Right hindlimb (tissue), 1 donor: ENCODE results near the gene PXDC1.
"Not testable (repeated sequence)": the region's sequence is repeated elsewhere in the genome, so short reads cannot be mapped to it uniquely, and the experiment has no call there.

ENCODE experiments used
- DNase-seq: peaks from one replicate; pipeline ENCODE4 v3.0.0-alpha.2; 2018

The PXDC1 gene

GRCh38 chr6:3782876-3783832, 31.6 kb upstream of the PXDC1 start:
- no peak for DNase-seq

DNA sequence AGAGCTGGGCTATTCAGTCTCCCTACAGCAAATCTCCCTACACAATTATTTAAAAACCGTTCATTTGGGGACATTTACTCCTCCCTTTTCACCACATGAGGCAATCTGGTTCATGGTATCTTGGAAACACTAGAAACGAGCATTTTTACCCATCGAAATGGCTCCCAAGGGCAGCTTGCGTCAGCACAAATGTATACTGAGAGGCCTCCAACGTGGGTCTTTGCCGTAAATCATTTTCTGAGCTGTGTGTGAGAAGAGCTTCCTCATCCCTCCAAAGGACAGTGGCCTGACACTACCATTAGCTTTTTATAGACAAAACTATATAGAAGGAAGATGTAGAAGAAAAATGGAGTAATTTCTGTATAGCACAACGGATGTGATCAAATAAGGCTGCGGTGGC, 30.0 kb upstream of the PXDC1 start:
- DNase-seq, result no peak

DNA sequence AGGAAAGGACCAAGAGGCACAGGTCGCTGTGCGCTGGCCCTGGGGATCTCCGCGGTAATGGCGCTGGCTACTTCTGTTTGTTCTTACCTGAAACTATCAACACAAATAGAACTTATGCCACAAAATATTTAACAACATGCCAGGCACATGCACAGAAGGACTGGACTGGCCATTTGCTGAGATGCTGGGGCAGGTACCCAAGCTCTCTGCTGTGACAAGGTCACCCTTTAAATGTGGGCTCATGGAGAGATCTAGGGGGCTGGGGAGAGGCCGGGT, 28.0 kb upstream of the PXDC1 start:
- no peak for DNase-seq

GRCh38 chr6:3778701-3779573, 27.4 kb upstream of the PXDC1 start:
- no peak for DNase-seq

- DNase-seq, result no peak
These were observed 26.4 kb upstream of the PXDC1 start for GRCh38 chr6:3777730-3778461.

GRCh38 chr6:3776881-3777507, 25.5 kb upstream of the PXDC1 start:
- DNase-seq, result no peak

DNA sequence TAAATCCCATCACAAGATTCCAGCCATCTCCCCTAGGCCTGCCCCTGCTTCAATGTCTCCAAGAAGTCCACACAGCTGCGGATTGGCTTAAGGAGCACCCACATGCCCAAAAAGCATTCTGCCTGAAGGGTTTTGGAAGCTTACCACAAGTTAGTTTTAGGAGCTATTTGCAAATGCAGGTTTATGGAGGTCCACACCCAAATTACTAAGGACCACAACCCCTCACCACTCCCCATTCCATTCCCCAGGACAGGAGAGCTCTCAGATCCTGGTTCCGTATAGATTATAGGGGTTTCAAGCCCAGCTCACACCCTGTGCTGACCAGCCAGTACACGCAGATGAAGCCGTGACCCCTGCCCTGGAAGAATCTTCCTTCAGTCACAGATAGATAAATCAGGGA, 24.3 kb upstream of the PXDC1 start:
- no peak for DNase-seq

DNA sequence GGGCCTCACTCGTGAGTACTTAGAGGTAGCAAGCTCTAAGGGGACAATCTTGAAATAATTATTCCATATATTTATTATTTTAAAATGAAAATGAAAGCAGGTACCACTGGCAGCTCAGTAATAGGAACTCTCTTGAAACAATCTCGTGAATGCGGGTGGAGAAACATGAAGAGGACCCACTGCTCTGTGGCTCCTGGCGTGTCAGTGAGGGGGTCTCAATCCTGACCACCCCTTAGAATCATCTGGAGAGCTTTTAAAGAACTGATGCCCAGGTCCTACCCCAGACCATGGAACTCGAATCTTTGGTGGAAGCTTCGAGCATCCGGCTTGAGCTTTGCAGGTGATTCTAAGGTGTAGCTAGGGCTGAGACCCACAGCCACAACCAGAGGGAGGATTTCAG, 23.9 kb upstream of the PXDC1 start:
- no peak for DNase-seq

DNA sequence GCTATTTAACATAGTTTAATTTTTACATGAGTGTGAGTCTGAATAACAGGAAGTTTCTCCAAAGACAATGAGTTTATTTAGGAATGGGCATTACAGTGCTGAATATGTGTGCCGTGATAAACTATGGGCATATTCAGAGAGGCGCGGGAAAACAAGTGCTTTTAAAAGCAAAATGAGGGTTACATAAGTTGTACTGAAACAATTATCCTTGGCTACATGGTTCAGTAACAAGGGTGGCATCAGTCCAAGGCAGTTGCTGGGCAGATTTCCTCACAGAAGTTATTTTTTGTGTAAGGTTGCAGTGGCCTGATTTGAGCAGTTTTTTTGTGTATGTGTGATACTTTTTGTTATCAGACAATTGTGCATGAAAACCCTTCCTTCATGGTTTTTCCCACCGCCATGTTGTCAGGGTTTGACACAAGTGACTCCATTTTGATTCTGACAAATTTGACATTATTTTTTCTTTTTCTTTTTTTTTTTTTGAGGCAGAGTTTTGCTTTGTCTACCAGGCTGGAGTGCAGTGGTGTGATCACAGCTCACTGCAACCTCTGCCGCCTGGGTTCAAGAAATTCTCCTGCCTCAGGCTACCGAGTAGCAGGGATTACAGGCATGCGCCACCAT, 22.3 kb upstream of the PXDC1 start:
- no peak for DNase-seq

GRCh38 chr6:3772127-3772999, 20.9 kb upstream of the PXDC1 start:
- not testable (repeated sequence) for DNase-seq

DNA sequence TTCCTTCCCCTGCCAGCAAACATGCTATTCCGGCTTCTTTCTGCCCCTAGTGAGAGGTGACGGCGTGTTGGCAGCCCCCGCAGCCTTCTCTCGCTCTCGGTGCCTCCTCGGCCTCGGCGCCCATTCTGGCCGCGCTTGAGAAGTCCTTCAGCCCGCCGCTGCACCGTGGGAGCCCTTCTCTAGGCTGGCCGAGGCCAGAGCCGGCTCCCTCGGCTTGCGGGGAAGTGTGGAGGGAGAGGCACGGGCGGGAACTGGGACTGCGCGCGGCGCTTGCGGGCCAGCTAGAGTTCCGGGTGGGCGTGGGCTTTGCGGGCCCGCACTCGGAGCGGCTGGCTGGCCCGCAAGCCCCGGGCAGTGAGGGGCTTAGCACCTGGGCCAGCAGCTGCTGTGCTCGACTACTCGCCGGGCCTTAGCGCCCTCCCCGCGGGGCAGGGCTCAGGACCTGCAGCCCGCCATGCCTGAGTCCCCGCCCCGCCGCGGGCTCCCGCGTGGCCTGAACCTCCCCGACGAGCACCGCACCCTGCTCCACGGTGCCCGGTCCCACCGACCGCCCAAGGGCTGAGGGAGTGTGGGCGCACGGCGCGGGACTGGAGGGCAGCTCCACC, 20.0 kb upstream of the PXDC1 start:
- no peak for DNase-seq

DNA sequence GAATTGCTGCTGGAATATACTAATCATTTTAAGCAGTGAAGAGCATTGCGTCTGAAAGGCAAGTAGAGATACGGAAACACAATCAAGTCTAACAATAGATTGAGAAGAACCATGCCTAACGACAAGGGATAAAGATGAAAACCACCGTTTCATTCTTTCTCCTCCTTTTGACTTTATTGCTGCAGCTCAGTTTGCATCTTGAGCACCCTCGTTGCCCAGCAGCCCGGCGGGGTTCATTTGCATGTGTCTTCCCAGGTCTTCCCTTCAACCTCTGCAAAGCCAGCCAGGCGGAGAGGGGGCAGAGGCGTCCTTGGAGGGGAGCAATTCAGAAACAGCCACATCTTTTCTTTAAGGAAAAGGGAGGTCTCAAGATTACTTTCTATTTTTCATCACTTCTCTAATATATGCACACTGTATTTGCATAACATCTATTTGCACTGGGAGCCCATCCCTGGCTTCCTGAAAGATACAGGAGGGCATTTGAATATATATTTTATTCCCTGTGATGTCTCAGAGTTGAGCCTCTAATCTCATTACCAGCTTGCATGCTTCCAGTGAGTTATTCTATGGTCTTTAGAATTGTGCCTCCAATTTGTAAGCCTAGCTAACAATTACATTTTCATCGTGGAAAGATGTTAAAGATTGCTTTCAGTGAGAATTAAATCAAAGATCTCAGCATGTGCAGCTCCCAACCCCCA, 18.7 kb upstream of the PXDC1 start:
- no peak for DNase-seq

- no peak for DNase-seq
These were observed 18.1 kb upstream of the PXDC1 start for GRCh38 chr6:3769610-3770009.

DNA sequence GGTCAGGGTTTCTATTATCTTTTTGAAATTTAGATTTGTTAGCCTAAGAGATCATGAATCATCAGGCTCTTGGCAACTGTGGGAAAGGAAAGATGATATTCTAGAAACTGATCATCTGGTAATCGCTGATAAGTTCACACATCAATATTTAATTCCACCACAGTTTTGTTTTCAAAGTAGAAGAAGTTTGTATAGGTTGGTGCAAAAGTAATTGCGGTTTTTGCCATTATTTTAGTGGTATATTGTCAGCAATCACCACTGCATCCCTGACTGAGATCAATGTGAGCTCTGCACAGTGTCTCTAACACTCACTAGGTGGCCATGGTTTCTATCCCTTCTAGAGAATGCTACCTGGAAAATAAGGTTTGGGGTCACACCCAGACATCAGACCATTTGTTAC, 17.0 kb upstream of the PXDC1 start:
- no peak for DNase-seq

DNA sequence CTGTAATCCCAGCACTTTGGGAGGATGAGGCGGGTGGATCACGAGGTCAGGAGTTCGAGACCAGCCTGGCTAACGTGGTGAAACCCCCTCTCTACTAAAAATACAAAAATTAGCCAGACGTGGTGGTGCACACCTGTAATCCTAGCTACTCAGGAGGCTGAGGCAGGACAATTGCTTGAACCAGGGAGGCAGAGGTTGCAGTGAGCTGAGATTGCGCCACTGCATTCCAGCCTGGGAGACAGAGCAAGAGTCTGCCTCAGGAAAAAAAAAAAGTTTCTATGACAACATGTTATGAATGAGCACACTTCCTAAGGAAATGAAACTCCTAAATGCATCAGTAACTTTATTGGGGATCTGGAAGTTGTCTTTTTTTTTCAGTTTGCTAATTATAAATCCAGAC, 16.0 kb upstream of the PXDC1 start:
- DNase-seq, result not testable (repeated sequence)

DNA sequence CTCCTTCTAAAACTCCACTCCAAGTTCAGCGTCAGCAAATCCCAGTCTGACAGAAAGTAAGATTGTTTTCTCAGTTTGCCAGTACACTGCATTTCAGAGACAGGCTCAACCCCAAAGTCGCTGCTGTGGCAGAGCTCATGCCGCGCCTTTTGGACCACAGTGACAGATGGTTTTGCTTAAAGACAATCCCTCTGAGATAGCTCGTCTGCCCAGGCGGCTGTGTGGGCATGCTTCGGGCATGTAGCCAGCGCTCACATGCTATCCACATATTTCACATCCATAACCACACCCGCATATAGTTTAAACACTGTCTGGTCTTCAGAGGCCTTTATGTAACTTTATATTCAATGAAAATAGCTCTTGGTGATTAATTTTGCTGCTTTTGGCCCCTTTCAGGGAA, 14.7 kb upstream of the PXDC1 start:
- peak; percentile 86 for DNase-seq

DNA sequence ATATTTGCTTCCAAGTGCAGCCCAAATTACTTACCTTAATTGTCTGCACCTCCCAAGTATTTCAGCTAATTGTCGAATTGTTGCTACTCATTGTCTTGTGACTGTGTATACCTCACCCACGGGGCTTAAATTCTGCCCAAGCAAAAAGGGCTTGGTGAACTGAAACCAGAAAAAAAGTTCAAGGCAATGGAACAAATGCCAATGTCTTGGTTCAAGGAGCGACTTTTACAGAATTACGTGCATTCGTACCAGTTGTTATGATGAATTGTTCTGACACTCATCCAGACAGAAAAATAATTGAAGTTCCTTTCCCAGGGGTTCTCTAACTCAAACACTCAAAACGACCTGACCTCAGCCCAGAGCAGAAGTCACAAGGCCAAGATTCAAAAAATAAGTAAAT, 13.9 kb upstream of the PXDC1 start:
- no peak for DNase-seq

- DNase-seq, result no peak
These were observed 13.2 kb upstream of the PXDC1 start for GRCh38 chr6:3764516-3765335.

- DNase-seq, result no peak
These were observed 11.3 kb upstream of the PXDC1 start for GRCh38 chr6:3762852-3763251.
